KOPT-K1 (cell line): Measurements from ENCODE around the gene TXNDC17.
"Not testable (repeated sequence)": the region's sequence is repeated elsewhere in the genome, so short reads cannot be mapped to it uniquely, and the experiment has no call there.

ENCODE experiments used
- H3K27ac ChIP-seq: fragments of 200-600 bp; sonication (generic); 2 replicates; pipeline ENCODE4 v1.5.1; 2016; ENCODE audit warnings: antibody characterized with exemption, mild to moderate bottlenecking, low read depth, low read length; ENCODE audit not compliant: poor library complexity, severe bottlenecking
- H3K36me3 ChIP-seq: fragments of 200-600 bp; sonication (generic); 2 replicates; pipeline ENCODE4 v1.5.1; 2017; ENCODE audit warnings: antibody characterized with exemption, mild to moderate bottlenecking, low read length, moderate library complexity; ENCODE audit not compliant: insufficient read depth
- H3K9me3 ChIP-seq: fragments of 200-600 bp; sonication (generic); 2 replicates; pipeline ENCODE4 v1.5.1; 2017; ENCODE audit warnings: antibody characterized with exemption, low read length, mild to moderate bottlenecking; ENCODE audit not compliant: insufficient read depth, poor library complexity, severe bottlenecking

The TXNDC17 gene

DNA sequence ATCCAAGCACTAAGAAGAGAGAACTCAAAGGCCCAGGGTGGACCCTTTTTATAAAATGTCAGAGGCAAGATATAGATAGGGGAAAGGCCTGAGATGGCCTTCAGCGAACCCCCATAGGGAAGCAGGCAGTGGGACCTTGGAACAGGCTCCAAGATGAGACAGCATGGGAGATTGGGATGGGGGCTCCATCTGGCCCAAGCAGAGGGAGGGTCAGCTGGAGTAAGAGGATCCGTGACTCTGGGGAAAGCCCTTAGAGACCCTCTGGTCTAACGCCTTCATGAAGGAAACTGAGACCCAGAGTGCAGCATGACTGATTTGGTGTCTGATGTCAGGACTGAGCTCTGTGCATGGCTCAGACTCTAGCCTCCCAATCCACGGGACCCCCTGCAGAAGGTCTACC, 41.5 kb downstream of the TXNDC17 start:
- H3K36me3 ChIP-seq: no peaks in the 10 kb centered on the region
- H3K27ac ChIP-seq: no peak overlapping the region
- H3K9me3 ChIP-seq: no peaks in the 10 kb centered on the region

DNA sequence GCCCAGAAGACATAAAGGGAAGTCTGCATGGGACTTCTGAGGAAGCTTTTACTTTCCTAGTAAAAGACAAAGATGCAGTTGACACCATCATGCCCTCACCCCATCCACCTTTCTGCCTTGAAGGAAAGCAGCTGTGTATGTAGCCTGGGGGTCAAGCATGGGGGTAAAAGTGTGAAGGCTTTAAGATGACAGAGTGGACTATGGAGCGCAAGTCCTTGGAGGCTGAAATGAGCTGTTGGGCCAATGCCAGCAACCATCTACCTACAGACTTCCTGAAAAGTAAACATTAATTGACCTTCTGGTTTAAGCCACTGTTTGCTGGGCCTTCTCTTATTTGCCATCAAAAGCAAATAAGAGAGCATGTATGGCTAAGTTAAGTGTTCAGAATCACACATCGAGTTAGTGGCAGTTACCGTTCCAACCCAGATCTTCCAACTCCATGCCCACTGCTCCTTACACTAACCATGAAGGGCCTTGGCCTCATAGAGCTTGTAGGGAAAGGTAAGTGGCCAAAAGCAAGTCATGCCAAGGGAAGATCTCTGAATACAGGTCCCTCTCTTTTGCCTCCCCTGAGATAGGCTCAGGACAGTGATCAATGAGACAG, 42.3 kb downstream of the TXNDC17 start:
- H3K36me3 ChIP-seq: no peaks in the 10 kb centered on the region
- no peak overlapping the region for H3K27ac ChIP-seq
- no peaks in the 10 kb centered on the region for H3K9me3 ChIP-seq

DNA sequence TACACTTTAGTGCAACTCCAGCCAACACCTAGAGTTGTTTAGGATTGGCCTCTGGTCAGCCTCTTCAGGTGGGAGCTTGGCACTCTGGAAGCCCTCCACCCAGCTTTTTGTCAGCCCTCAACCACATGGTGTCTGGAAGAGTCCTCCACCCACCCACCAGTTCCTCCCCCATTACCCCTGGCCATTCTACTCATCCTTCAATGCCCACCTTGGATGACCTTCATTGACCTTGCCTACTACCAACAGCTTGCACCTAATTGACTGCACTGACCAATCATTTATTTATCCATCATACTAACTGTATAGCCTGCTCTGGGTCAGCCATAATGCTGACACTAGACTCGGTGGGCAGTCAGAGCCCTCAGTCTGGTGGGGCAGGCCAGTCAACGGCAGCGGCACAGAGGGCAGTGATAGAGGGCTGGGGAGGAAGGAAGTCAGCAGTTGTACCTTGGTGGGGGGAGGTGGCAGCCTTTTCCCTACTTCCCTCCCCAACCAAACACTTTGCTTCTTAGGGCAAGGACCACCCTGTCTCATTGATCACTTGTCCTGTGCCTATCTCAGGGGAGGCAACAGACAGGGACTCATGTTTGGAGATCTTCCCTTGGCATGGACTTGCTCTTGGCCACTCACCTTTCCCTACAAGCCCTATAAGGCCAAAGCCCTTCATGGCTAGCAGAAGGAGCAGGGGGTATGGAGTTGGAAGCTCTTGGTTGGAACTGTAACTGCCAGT, 43.0 kb downstream of the TXNDC17 start:
- H3K27ac ChIP-seq: no peak overlapping the region
- H3K36me3 ChIP-seq: no peaks in the 10 kb centered on the region
- H3K9me3 ChIP-seq: no peaks in the 10 kb centered on the region

DNA sequence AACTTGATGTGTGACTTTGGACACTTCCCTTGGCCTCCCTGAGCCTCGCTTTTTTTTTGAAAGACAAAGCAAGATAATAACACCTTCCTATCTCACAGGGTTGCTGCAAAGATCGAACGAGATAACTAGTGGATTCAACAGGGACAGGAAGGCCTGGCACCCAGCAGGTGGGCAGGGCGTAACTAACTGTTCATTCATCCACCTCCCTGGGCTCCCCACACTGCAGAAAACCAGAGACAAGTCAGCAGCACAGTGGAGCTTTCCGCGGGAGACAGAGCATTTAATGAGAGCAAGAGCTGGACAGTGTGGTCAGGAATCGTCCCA, 43.6 kb downstream of the TXNDC17 start:
- Histone ChIP-seq H3K9me3 (no peaks in the 10 kb centered on the region), H3K36me3 (no peaks in the 10 kb centered on the region), H3K27ac (no peak overlapping the region)

DNA sequence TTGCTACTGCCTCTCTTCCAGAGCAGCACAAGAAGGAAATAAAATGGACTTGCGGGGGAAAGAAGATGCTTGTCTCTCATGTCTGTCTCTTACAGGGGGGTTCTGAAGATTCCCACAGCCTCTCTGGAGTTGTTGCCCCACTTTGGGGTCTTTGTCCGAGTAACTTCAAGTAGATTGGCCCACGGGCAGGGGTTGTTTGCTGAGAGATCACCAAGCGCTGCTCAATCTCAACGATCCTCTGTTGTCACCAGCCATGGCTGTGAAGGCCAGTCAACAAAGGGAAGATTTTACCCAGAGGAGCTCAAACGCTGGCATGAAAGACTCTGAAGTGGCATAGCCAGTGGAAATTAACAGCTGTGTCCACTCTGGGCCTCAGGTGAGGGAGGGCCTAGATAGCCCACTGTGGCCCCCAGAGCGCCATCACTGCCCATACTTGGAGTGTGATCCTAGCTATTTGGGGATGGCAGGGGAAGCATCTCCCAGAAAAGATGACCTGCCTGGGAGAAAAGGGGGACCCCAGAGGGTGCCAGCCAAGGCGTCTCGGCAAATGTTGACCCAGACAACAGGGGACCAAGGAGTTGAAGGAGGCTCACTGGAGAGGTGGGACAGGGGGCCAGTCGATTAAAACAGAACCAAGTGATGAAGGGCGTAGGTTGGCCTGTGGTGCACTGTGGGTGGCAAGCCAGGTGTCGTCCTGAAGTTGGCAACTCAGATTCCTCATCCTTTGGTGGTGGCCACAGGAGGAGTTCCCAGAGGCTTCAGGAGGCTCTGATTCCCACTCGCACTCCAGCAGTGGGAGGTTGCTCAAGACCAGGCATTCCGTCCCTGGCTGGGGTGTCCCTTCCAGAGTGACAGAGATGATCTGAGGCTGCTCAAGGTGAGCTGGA, 44.3 kb downstream of the TXNDC17 start:
- Histone ChIP-seq H3K36me3 (no peaks in the 10 kb centered on the region), H3K9me3 (no peaks in the 10 kb centered on the region), H3K27ac (no peak overlapping the region)

DNA sequence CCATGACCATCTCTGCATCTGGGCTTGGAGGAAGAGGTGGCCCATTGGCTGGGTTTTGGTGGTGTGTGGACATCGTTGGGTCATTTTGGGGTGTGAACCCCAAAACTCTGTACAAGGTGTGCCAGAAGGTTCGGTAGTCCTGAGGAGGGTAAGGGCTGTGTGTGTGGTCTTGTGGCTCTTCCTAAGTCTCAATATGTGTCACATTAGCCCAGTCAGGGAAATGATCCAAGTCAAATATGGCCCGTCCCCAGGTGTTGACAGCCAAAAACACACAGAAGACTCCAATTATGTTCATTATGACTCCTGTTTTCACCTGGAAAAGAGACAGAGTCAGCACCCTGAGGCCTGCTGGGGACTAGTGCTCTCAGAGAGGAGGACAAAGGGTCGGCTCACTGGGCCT, 45.2 kb downstream of the TXNDC17 start:
- Histone ChIP-seq H3K9me3 (no peaks in the 10 kb centered on the region), H3K36me3 (no peaks in the 10 kb centered on the region), H3K27ac (no peak overlapping the region)

DNA sequence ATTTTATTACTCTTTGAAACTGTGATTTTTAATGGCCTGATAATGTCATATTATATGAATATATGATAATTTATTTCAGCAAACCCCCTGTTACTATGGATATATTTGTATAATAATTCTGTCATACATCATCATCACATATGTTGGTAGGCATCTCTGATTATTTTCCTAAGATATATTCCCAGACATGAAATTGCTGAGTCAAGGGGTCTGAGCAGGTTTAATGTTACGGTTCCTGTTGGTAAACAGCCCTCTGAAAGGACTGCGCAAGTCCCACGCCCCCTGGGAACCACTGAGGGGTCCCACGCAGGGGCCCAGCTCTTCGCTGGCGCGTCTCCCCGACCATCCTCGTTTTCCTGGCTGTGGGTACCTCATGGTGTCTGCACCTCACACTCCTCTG, 48.1 kb downstream of the TXNDC17 start:
- Histone ChIP-seq H3K36me3 (no peaks in the 10 kb centered on the region), H3K9me3 (no peaks in the 10 kb centered on the region), H3K27ac (no peak overlapping the region)

DNA sequence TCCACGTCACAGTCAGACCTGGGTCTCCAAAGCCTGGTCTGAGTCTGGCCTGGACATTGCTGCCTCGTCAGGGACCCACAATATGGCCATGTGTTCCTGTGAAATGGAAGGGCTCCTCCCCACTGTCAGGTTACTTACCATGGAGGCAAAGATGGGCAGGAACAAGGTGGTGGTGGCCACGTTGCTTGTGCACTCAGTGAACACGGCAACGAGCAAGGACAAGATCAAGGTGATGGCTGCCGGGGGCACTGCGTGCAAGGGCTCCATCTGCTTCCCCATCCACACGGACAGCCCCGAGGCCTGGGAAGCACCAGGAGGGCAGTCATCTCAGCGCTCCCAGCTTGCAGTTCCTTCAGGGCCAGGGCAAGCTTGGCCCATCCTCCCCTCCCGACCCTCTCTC, 49.8 kb downstream of the TXNDC17 start:
- H3K9me3 ChIP-seq: no peaks in the 10 kb centered on the region
- H3K36me3 ChIP-seq: no peaks in the 10 kb centered on the region
- no peak overlapping the region for H3K27ac ChIP-seq

DNA sequence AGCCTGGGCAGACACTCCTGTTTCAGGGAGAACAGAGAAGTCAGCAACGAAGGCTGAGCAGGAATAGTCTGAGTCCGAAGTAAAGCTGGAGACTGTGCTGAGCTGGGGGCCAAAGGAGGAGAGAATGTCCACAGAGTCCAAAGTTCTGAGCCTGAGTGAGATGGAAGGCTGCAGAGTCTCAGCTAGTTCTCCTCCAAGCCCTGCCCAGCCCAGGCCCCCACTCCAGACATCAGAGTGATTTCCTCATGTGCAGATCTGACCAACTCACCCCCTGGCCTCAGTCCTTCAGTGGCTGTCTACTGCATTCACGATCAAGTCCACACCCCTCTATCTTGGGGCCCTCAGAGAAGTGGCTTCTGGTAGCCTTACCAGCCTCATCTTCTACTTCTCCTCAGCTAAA, 50.7 kb downstream of the TXNDC17 start:
- Histone ChIP-seq H3K27ac (no peak overlapping the region), H3K9me3 (no peaks in the 10 kb centered on the region), H3K36me3 (no peaks in the 10 kb centered on the region)

DNA sequence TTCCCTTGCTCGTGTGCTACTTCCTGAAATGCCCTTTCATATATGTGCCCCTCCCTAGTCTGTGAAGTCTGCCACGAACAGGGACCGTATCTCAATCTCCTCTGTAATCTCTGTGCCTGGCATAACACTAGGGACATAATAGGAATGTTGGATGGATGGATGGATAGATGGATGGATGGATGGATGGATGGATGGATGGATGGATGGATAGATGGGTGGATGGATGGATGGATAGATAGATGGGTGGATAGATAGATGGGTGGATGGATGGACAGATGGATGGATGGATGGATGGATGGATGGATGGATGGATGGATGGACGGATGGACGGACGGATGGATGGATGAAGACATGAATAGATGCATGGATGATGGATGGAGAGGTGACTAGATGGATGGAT, 51.1 kb downstream of the TXNDC17 start:
- H3K36me3 ChIP-seq, H3K27ac ChIP-seq, H3K9me3 ChIP-seq: not testable (repeated sequence)
